ENCODE data around the gene ESCO1. TPM values are rescaled to one million over a fixed set of nuclear protein-coding genes. Genes with fewer than 3 reads are reported as not detected.
"Not testable (repeated sequence)": the region's sequence is repeated elsewhere in the genome, so short reads cannot be mapped to it uniquely, and the experiment has no call there.

ESCO1 gene, protein sequence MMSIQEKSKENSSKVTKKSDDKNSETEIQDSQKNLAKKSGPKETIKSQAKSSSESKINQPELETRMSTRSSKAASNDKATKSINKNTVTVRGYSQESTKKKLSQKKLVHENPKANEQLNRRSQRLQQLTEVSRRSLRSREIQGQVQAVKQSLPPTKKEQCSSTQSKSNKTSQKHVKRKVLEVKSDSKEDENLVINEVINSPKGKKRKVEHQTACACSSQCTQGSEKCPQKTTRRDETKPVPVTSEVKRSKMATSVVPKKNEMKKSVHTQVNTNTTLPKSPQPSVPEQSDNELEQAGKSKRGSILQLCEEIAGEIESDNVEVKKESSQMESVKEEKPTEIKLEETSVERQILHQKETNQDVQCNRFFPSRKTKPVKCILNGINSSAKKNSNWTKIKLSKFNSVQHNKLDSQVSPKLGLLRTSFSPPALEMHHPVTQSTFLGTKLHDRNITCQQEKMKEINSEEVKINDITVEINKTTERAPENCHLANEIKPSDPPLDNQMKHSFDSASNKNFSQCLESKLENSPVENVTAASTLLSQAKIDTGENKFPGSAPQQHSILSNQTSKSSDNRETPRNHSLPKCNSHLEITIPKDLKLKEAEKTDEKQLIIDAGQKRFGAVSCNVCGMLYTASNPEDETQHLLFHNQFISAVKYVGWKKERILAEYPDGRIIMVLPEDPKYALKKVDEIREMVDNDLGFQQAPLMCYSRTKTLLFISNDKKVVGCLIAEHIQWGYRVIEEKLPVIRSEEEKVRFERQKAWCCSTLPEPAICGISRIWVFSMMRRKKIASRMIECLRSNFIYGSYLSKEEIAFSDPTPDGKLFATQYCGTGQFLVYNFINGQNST
- total RNA-seq = 10 to 100 TPM; 20.4 to 28.7 TPM

DNA sequence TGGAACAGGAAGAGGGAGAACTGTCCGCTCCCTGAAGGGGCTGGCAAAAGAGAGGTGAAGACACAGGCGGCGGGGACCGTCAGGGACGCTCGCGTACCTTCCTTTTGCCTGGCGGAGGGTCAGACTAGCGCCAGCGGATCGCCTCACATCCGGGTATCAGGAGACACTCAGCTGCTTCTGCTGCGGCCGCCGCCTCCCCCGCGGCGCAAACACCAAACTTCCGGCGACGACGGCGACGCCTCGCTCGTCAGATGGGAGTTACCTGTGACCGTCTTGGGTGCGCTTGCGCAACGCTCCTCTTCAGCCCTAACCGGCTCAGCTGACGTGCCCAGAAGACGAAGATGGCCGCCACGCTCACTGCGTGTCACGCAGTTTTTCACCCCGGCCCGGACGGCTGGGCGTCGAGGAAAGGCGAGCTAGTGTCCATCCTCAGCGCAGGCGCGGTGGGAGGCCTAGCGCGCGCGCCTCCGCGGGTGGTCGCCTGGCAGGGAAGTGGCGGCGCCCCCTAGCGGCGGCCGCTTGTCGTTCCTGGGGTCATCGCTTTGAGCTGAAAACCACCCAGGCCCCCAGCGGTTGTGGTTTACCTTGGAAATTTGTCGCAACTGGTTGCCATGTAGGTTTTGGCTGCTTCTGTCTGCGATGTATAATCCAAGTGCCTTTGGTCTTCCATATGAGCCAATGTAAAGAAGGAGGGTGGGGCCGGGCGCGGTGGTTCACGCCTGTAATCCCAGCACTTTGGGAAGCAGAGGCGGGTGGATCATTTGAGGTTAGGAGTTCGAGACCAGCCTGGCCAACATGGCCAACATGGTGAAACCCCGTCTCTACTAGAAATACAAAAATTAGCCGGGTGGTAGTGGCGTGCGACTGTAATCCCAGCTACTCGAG lies at the start of gene ESCO1:
TSS of gene ESCO1 (minus strand) at position 179 of the 885 bp plus-strand sequence. CDS start 25,861 bp downstream, outside the sequence.
- Mint-ChIP-seq H3K27me3 (no peaks in the 10 kb centered on the region), H3K9me3 (no peaks in the 10 kb centered on the region), H3K4me1 (peaks cover 4% of the 10 kb centered on the region), H3K36me3 (ENCODE audit: low read depth) (peaks cover 21% of the 10 kb centered on the region), H3K27ac (peak within 1 kb of the TSS; percentile 99), H3K4me3 (peak within 1 kb of the TSS; percentile 99)
- ATAC-seq (replicated peaks) = peak; percentile 92

DNA sequence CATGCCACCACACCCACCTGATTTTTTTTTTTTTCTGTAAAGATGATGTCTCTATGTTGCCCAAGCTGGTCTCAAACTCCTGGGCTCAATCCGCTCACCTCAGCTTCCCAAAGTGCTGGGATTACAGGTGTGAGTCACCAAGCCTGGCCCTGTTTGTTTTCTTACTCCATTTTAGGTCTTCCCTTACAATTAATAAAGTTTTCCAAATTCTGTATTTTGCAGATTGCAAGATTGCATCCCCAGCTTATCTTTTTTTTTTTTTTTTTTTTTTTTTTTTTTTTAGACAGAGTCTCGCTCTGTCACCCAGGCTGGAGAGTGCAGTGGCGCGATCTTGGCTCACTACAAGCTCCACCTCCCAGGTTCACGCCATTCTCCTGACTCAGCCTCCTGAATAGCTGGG lies 39.9 kb upstream of the ESCO1 start:
- H3K27me3 Mint-ChIP-seq; H3K9me3 Mint-ChIP-seq; H3K27ac Mint-ChIP-seq; H3K4me3 Mint-ChIP-seq; H3K36me3 Mint-ChIP-seq (ENCODE audit: low read depth); H3K4me1 Mint-ChIP-seq; ATAC-seq (replicated peaks): not testable (repeated sequence)

DNA sequence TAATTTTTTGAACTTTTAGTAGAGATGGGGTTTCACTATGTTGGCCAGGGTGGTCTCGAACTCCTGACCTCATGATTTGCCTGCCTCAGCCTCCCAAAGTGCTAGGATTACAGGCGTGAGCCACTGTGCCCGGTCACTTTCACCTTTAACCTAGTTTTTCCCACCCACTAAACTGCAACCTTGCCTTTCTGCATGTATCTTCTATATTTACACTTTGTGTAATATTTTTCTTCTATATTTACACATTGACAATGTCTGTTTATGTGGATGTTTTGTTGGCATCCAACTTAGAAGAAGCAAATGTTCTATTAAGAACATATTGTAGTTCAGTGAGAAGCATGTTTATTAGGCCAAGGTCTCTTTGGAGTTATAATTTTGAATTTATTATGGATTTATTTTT lies 38.3 kb upstream of the ESCO1 start:
- Mint-ChIP-seq H3K36me3 (ENCODE audit: low read depth) (peaks cover 25% of the 10 kb centered on the region), H3K4me1 (no peaks in the 10 kb centered on the region), H3K27ac (no peak overlapping the region), H3K9me3 (no peaks in the 10 kb centered on the region), H3K27me3 (no peaks in the 10 kb centered on the region), H3K4me3 (no peak overlapping the region)
- ATAC-seq (replicated peaks) = no peak

DNA sequence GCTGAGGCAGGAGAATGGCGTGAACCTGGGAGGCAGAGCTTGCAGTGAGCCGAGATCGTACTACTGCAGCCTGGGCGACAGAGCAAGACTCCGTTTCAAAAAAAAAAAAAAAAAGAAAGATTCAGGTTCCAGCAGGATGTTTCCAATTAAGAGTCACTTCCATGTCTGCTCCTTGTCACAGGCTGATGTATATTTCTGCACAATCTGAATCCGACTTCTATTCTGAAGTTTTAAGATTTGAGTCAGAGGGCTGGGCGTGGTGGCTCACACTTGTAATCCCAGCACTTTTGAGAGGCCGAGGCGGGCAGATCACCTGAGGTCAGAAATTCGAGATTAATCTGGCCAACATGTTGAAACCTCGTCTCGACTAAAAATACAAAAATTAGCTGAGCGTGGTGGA lies 36.3 kb upstream of the ESCO1 start:
- Mint-ChIP-seq H3K9me3 (no peaks in the 10 kb centered on the region), H3K27ac (peak overlapping the region; percentile 59), H3K4me1 (no peaks in the 10 kb centered on the region), H3K36me3 (ENCODE audit: low read depth) (peaks cover 45% of the 10 kb centered on the region), H3K27me3 (no peaks in the 10 kb centered on the region), H3K4me3 (no peak overlapping the region)
- no peak for ATAC-seq (replicated peaks)

DNA sequence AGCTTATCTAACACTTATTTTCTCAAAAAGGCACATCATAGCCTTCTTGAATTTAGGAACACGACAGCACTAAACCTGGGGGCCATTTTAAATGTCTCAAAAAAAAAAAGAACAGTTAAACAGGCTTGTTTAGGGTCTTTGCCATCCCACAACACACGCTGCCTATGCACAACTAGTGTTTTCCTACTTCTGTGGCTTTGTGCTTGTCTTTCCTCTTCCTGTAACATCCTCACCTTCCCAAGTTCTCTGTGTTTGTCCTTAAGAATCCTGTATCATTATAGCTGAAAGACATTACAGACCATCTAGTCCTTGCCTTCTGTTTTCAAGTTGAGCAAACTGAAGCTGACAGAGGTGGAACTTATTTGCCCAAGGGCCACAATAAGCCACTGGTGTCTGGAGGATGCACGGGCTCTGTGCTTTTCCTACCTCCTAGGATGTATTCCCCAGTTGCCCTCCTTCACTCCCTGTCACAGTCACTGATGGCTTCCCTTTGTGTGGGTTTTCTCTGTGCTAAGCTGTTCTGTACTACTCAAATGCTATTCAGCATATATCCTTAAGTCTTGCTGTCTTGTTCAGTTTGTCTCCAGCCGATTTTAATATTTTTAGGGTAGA lies 34.2 kb upstream of the ESCO1 start:
- Mint-ChIP-seq H3K9me3 (no peaks in the 10 kb centered on the region), H3K4me1 (no peaks in the 10 kb centered on the region), H3K36me3 (ENCODE audit: low read depth) (peaks cover 66% of the 10 kb centered on the region), H3K27me3 (no peaks in the 10 kb centered on the region), H3K27ac (no peak overlapping the region), H3K4me3 (no peak overlapping the region)
- no peak for ATAC-seq (replicated peaks)

DNA sequence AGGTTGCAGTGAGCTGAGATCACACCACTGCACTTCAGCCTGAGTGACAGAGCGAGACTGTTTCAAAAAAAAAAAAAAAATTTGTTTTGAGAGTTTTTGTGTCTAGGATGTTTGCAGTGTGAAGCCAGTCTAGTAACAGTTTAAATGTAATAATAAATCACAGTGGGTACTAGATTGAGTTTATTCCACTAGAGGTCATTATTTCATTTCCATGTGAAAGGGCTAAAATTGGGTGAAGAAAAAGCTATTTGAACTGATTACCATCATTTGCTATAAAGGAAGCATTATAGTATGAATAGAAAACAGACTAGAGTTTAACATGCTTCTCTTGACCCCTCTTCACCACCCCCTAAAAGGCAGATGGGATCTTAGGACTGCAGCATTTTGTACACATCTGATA lies 31.9 kb upstream of the ESCO1 start:
- Mint-ChIP-seq H3K4me3 (no peak overlapping the region), H3K27ac (no peak overlapping the region), H3K36me3 (ENCODE audit: low read depth) (peaks cover 89% of the 10 kb centered on the region), H3K4me1 (peaks cover 11% of the 10 kb centered on the region), H3K27me3 (no peaks in the 10 kb centered on the region), H3K9me3 (no peaks in the 10 kb centered on the region)
- ATAC-seq (replicated peaks) = no peak

DNA sequence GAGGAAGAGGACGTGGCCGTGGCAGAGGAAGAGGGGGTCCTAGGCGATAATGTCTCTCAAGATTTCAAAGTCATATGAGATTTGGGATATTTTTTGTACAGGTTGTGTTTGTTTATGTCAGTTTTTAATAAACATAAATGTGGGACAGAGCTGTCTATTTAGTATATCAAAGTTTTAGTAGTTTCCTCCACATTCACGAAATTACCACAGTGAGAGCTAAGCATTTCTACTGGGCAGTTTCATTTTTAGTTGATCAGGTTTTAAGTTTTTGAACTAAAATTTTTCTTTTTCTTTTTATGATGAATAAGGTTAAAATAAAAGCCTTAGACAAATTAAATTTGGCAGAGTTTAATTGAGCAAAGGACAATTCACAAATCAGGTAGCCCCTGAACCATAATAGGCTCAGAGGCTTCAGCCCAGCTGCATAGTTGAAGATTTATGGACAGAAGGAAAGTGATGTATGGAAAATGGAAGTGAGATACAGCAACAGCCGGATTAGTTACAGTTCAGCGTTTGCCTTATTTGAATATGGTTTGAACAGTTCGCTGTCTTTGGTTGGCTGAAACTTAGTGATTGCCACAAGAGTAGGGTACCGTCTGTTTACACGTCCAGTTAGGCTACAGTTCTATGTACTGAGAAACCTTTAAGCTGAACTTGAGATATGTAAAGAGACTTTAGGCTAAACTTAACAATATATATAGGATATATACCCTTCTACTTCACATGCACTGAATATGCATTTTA lies 28.8 kb upstream of the ESCO1 start:
- no peaks in the 10 kb centered on the region for H3K9me3 Mint-ChIP-seq
- peak overlapping the region; percentile 91 for H3K27ac Mint-ChIP-seq
- peak; percentile 43 for ATAC-seq (replicated peaks)
- H3K36me3 Mint-ChIP-seq (ENCODE audit: low read depth) = peaks cover 100% of the 10 kb centered on the region
- H3K4me1 Mint-ChIP-seq = peaks cover 11% of the 10 kb centered on the region
- peak overlapping the region; percentile 45 for H3K4me3 Mint-ChIP-seq
- H3K27me3 Mint-ChIP-seq = no peaks in the 10 kb centered on the region

DNA sequence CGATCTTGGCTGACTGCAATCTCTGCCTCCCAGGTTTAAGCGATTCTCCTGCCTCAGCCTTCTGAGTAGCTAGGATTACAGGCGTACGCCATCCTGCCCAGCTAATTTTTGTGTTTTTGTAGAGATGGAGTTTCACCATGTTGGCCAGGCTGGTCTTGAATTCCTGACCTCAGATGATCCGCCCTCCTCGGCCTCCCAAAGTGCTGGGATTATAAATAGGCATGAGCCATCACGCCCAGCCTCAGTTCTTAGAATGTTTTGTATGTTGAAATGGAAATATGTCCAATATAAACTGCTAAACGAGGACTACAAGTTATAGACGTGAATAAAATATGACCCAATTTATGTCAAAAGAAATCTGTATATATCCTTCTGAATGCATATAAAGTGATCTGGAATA lies 21.1 kb upstream of the ESCO1 start:
- H3K27ac Mint-ChIP-seq; ATAC-seq (replicated peaks); H3K9me3 Mint-ChIP-seq; H3K27me3 Mint-ChIP-seq; H3K4me1 Mint-ChIP-seq; H3K4me3 Mint-ChIP-seq: not testable (repeated sequence)
- peaks cover 95% of the 10 kb centered on the region for H3K36me3 Mint-ChIP-seq (ENCODE audit: low read depth)

DNA sequence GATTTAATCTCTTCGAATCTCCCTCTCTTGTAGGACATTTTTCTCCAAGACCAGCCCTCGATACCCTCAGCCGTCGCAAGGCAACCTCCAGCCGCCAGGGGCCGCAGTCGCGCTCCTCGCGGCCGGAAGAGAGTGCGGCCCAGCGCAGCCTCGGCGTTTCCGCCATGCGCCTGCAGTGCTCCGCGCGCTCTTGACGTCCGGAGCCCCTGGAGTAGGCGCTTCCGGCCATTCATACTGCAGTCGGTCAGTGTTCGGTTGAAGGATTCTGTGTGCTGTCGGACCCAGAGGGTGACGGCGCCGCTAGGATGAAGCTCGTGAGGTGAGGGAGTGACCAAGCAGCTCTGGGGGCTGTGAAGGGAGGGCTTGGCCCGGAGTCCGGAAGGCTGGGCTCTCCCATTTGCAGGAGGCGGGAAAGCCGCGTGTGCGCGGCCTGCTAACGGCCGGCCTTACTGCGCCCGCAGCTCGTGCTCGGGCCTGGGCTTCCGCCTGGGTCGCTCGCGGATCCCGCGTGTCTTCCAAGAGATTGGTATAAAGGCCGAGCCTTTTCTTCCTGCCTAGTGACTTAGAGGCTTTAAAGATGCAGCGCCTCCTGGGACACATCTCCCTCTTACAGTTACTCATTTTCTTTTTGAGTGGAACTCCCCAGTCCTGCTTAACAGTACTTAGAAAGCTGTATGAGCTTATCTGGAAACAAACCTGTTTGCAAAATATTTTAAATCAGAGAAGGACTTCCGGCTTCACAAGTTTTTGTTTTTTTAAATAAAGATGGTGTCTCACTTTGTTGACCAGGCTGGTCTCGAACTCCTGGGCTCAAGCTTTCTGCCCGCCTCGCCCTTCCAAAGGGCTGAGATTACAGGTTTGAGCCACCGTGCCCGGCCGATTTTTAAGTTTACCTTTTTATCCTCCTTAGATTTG lies 11.9 kb upstream of the ESCO1 start, which contains the start of gene SNRPD1:
TSS of gene SNRPD1 (plus strand) at position 190 of the 915 bp plus-strand sequence. CDS start at position 306, 116 bp downstream.
- peaks cover 52% of the 10 kb centered on the region for H3K36me3 Mint-ChIP-seq (ENCODE audit: low read depth)

DNA sequence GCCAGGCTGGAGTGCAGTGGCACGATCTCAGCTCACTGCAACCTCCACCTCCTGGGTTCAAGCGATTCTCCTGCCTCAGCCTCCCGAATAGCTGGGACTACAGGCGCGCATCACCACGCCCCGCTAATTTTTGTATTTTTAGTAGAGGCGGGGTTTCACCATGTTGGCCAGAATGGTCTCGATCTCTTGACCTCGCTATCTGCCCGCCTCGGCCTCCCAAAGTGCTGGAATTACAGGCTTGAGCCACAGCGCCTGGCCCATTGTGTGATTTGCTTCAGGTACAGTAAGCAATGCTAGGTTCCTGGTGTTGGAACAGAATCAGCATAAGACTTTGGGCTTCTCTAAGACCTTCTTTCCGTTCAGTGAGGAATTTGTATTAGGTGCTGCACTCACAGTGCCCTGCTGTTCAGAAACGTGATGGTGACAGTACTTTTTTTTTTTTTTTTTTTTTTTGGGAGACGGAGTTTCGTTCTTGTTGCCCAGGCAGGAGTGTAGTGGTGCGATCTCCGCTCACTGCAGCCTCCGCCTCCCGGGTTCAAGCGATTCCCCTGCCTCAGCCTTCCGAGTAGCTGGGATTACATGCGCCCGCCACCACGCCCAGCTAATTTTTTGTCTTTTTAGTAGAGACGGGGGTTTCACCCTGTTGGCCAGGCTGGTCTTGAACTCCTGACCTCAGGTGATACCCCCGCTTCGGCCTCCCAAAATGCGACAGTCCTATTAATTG lies 11.1 kb upstream of the ESCO1 start:
- ATAC-seq (replicated peaks) = peak; percentile 5
- H3K27me3 Mint-ChIP-seq, H3K9me3 Mint-ChIP-seq: not testable (repeated sequence)
- Mint-ChIP-seq H3K4me3 (peak overlapping the region; percentile 86), H3K36me3 (ENCODE audit: low read depth) (peaks cover 44% of the 10 kb centered on the region), H3K27ac (peak overlapping the region; percentile 93), H3K4me1 (peaks cover 15% of the 10 kb centered on the region)

More for the DNA sequence above, 11.9 kb upstream of the ESCO1 start, which contains the start of gene SNRPD1:
- H3K4me1 Mint-ChIP-seq = peaks cover 18% of the 10 kb centered on the region
- no peaks in the 10 kb centered on the region for H3K9me3 Mint-ChIP-seq
- H3K27ac Mint-ChIP-seq = peak within 1 kb of the TSS; percentile 93
- ATAC-seq (replicated peaks) = peak; percentile 99
- H3K27me3 Mint-ChIP-seq = no peaks in the 10 kb centered on the region
- peak within 1 kb of the TSS; percentile 86 for H3K4me3 Mint-ChIP-seq

DNA sequence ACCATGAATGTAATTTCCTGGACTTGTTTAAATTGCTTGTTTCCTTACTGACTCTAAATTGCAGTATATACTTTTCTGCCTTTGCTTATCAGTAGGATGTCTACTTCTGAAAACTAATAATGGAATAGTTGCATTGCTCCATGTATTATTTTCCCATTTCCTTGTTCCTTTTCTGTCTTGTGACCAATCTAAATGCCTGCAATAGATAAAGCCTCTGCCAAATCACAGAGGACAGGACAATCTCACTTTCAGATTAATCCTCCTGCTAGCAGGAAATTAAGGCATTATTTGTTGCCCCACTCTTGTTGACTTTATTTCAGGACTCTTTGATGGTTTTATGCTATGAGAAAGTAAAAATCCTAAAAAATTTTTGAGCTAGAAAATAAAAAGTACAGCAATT lies 4.7 kb upstream of the ESCO1 start:
- Mint-ChIP-seq H3K4me1 (no peaks in the 10 kb centered on the region), H3K4me3 (peak overlapping the region; percentile 39), H3K27me3 (no peaks in the 10 kb centered on the region), H3K27ac (peak overlapping the region; percentile 9), H3K9me3 (no peaks in the 10 kb centered on the region), H3K36me3 (ENCODE audit: low read depth) (peaks cover 8% of the 10 kb centered on the region)
- no peak for ATAC-seq (replicated peaks)

DNA sequence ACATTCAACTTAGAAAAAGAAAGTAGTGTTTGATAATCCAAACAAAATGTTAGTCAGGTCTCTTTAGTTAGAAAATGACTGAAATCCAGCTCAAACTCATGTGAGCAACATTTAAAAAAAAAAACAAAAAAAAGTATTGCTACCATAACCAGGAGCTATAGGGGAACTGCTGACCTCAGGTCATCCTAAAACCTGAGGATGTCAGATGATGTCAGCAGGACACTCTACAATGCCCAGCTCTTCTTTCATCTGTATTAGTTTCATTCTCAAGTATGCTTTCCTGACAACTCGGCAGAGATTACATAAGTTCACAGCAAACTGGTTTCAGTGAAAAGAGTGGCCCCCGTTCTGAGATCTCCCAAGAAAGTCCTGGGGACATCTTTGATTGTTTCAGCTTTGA lies 4.2 kb upstream of the ESCO1 start:
- Mint-ChIP-seq H3K4me1 (no peaks in the 10 kb centered on the region), H3K9me3 (no peaks in the 10 kb centered on the region), H3K27ac (peak overlapping the region; percentile 9), H3K36me3 (ENCODE audit: low read depth) (peaks cover 13% of the 10 kb centered on the region), H3K4me3 (peak overlapping the region; percentile 39), H3K27me3 (no peaks in the 10 kb centered on the region)
- no peak for ATAC-seq (replicated peaks)
